Fibroblast of villous mesenchyme (primary cell): ENCODE data around the gene ACADVL. TPM values are rescaled to one million over a fixed set of nuclear protein-coding genes. Genes with fewer than 3 reads are reported as not detected.

Source experiments
- DNase-seq: peaks from one replicate; pipeline ENCODE4 v3.0.0-alpha.2; 2010; ENCODE audit warnings: low read depth
- H3K4me3 ChIP-seq: 2 replicates; pipeline ENCODE4 v1.5.1; 2011; ENCODE audit warnings: low read depth, mild to moderate bottlenecking, low read length
- CTCF ChIP-seq: IDR thresholded peaks from 2 replicates; pipeline ENCODE4 v1.5.1; 2012; ENCODE audit warnings: low read depth, mild to moderate bottlenecking, low read length; ENCODE audit not compliant: insufficient read depth
- small RNA-seq: library from RNA; depleted of rRNA; stranded (forward); fragments of <200 nt; gene quantifications from one replicate; pipeline ENCODE3, GENCODE V24; 2012
- total RNA-seq: library from RNA; depleted of rRNA; stranded (reverse); fragments of >200 nt; gene quantifications from 2 replicates; pipeline ENCODE4 v1.2.3, GENCODE V29; 2012

ACADVL gene
- total RNA-seq, 1 donor = 255 TPM

- TF ChIP-seq CTCF = no peak
Measured at GRCh38 chr17:7262192-7262934, 42.6 kb downstream of the ACADVL start, which contains the start of gene CLDN7. CLDN7 (minus strand) TSS chr17:7262478; CDS start chr17:7262043, 435 bp downstream.

DNA sequence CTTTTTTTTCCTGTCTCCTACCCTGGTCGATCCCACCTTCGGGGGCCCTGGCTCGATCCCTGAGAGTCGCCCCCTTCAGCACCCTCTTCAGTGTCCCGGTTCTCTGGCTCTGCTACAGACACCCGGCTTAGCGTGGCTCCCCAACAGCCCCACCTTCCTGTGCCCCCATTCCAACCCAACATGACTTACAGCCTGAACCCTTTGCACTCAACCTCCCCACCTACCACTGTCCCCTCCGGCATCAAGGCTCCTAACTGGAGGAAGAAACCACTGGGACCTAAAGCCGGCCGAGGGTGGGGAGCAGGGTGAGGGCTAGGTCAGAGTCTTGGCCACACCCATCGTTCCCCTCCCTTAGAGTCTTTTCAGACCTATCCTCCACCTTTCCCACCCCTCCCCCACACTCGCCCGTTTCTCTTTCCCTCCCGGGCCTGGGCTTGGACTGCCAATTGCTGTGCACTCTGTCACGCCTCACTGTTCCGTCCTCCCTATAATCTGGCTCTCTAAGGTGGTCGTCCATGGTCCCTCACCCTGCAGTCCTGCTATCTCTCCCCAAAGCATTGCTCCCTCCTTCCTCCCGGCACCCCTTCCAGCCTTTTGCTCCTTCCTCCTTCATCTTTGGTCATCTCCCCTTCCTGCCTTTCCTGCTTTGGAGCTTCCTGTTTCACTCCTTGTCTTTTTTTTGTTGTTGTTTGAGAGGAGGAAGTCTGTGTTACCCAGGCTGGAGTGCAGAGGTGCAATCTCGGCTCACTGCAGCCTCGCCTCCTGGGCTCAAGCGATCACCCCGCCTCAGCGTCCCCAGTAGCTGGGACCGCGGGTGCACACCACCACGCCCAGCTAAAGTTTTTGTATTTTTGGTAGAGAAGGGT is 43.4 kb downstream of the ACADVL start:
- no peak for TF ChIP-seq CTCF
- H3K4me3 ChIP-seq = peak overlapping the region; percentile 56

More at GRCh38 chr17:7262192-7262934, 42.6 kb downstream of the ACADVL start, which contains the start of gene CLDN7:
- H3K4me3 ChIP-seq = peak within 1 kb of the TSS; percentile 56
- no peak for DNase-seq

DNA sequence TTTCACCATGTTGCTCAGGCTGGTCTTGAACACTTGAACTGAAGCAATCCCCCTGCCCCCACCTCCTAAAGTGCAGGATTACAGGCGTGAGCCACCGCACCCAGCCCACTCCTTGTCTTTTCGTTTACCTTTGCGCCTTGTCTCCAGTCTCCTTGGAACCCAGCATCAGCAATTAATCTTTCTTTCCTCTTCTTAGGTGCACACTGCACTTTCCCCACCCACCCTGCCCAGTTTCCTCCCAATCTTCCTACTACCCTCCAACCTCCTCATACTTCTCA is 44.0 kb downstream of the ACADVL start:
- no peak for TF ChIP-seq CTCF
- no peak overlapping the region for H3K4me3 ChIP-seq
- DNase-seq = no peak

More for the DNA sequence above, 43.4 kb downstream of the ACADVL start:
- DNase-seq = no peak

- TF ChIP-seq CTCF = no peak
- no peak for DNase-seq
- no peak overlapping the region for H3K4me3 ChIP-seq
Measured at GRCh38 chr17:7266784-7267183, 47.0 kb downstream of the ACADVL start.

Small RNAs within 50 kb of the gene (small RNA-seq; reads per million reads assigned to genes)
- gene AC120057.4 (not detected), gene MIR324 (223 reads per million, percentile 98 among the genes with 10 or more reads in this experiment), gene RF00019 (not detected)

Other genes starting within 250 kb of the ACADVL start
- under 0.01 TPM in 1 of 2 replicates, not detected in the other for gene ALOX12, start 223.9 kb upstream of the ACADVL start, total RNA-seq
- gene RNASEK, start 207.3 kb upstream of the ACADVL start, total RNA-seq = 27.4 and 33.7 TPM in 2 replicates
- gene BCL6B, start 196.9 kb upstream of the ACADVL start, total RNA-seq = not detected in 2 replicates
- 1.3 TPM in 2 replicates for gene SLC16A13, start 183.9 kb upstream of the ACADVL start, total RNA-seq
- gene SLC16A11, start 175.8 kb upstream of the ACADVL start, total RNA-seq = not detected in 2 replicates
- not detected in 2 replicates for gene CLEC10A, start 139.7 kb upstream of the ACADVL start, total RNA-seq
- gene ASGR2, start 105.1 kb upstream of the ACADVL start, total RNA-seq = not detected in 2 replicates
- 0.43 and 0.64 TPM in 2 replicates for gene ASGR1, start 40.6 kb upstream of the ACADVL start, total RNA-seq
- gene DLG4, start 102 bp upstream of the ACADVL start, total RNA-seq = 10.6 and 14.2 TPM in 2 replicates
- 102 and 105 TPM in 2 replicates for gene DVL2, start 14.6 kb downstream of the ACADVL start, total RNA-seq
- 51.8 and 54.1 TPM in 2 replicates for gene PHF23, start 19.5 kb downstream of the ACADVL start, total RNA-seq
- 225 and 265 TPM in 2 replicates for gene GABARAP, start 22.5 kb downstream of the ACADVL start, total RNA-seq
- gene CTDNEP1, start 31.8 kb downstream of the ACADVL start, total RNA-seq = 24.5 and 34.1 TPM in 2 replicates
- 29.6 and 36.3 TPM in 2 replicates for gene ELP5, start 32.3 kb downstream of the ACADVL start, total RNA-seq
- gene CLDN7, start 42.5 kb downstream of the ACADVL start, total RNA-seq = 2.9 and 5.2 TPM in 2 replicates
- gene SLC2A4, start 61.8 kb downstream of the ACADVL start, total RNA-seq = under 0.01 TPM in 1 of 2 replicates, not detected in the other
- not detected in 2 replicates for gene YBX2, start 74.7 kb downstream of the ACADVL start, total RNA-seq
- 607 and 641 TPM in 2 replicates for gene EIF5A, start 87.7 kb downstream of the ACADVL start, total RNA-seq
- 34.1 and 45.3 TPM in 2 replicates for gene GPS2, start 95.4 kb downstream of the ACADVL start, total RNA-seq
- 15.1 and 19.4 TPM in 2 replicates for gene NEURL4, start 109.4 kb downstream of the ACADVL start, total RNA-seq
- 1.9 and 3.9 TPM in 2 replicates for gene ACAP1, start 116.6 kb downstream of the ACADVL start, total RNA-seq
- gene KCTD11, start 132.2 kb downstream of the ACADVL start, total RNA-seq = 7.4 and 8.6 TPM in 2 replicates
- gene TMEM95, start 135.2 kb downstream of the ACADVL start, total RNA-seq = not detected in 2 replicates
- gene TNK1, start 161.2 kb downstream of the ACADVL start, total RNA-seq = under 0.01 and 2.2 TPM in 2 replicates
- gene PLSCR3, start 174.6 kb downstream of the ACADVL start, total RNA-seq = 16.8 and 28.3 TPM in 2 replicates
- 147 and 162 TPM in 2 replicates for gene TMEM256, start 184.2 kb downstream of the ACADVL start, total RNA-seq
- 8.1 and 9.5 TPM in 2 replicates for gene NLGN2, start 187.9 kb downstream of the ACADVL start, total RNA-seq
- not detected in 2 replicates for gene SPEM1, start 200.4 kb downstream of the ACADVL start, total RNA-seq
- not detected in 2 replicates for gene SPEM2, start 205.7 kb downstream of the ACADVL start, total RNA-seq
- gene SPEM3, start 208.9 kb downstream of the ACADVL start, total RNA-seq = not detected in 2 replicates
- gene TMEM102, start 215.5 kb downstream of the ACADVL start, total RNA-seq = 2.6 and 3.0 TPM in 2 replicates
- gene FGF11, start 219.6 kb downstream of the ACADVL start, total RNA-seq = 0.32 and 3.9 TPM in 2 replicates
- 6.1 and 6.9 TPM in 2 replicates for gene CHRNB1, start 225.1 kb downstream of the ACADVL start, total RNA-seq